B cell (primary cell): Measurements from ENCODE around the gene TXNDC11.

Experiments
- CTCF ChIP-seq: fragments of 200-600 bp; IDR thresholded peaks from one replicate; pipeline ENCODE4 v1.8.0; 2022; ENCODE audit warnings: antibody characterized with exemption, mild to moderate bottlenecking
- EZH2 ChIP-seq: IDR thresholded peaks from 2 replicates; pipeline ENCODE4 v1.6.1; 2012; ENCODE audit warnings: borderline replicate concordance, low read depth, mild to moderate bottlenecking, moderate library complexity, low read length; ENCODE audit not compliant: insufficient read depth, poor library complexity, severe bottlenecking

GRCh38 chr16:11748404-11749254, 6.0 kb upstream of the TXNDC11 start:
- no peak for TF ChIP-seq CTCF
- TF ChIP-seq EZH2: no peak
